ENCODE measurements around the gene DNHD1. TPM values are rescaled to one million over a fixed set of nuclear protein-coding genes. Genes with fewer than 3 reads are reported as not detected.

DNHD1 gene
- total and polyA plus RNA-seq, 9 of the 15 experiments (the other 6 are each of a cell fraction or from before 2014, with no cell fraction given): 0.82 to 9.7 (median 3.8) TPM

GRCh38 chr11:6611092-6611962 lies 114.2 kb downstream of the DNHD1 start (continued):
- TF ChIP-seq AFF4 (CRISPR knock-in tag; IDR thresholded peaks at IDR 0.05) (no peak), ZNF212 (CRISPR knock-in tag; IDR thresholded peaks at IDR 0.05) (0 out of 2 replicates have a peak, but pooled peaks have one; percentile 18), PHB2 (IDR thresholded peaks at IDR 0.05; ENCODE audit: low read depth) (no peak), SAFB (IDR thresholded peaks at IDR 0.05; ENCODE audit: borderline replicate concordance, low read depth, low read length) (no peak), CAMTA2 (CRISPR knock-in tag; conservative IDR thresholded peaks at IDR 0.05) (peak; percentile 20; the same call in 1 of the 2 replicates), ZNF511 (CRISPR knock-in tag; IDR thresholded peaks at IDR 0.05) (0 out of 2 replicates have a peak, but pooled peaks have one; percentile 11), HMG20B (CRISPR knock-in tag; IDR thresholded peaks at IDR 0.05) (0 out of 2 replicates have a peak, but pooled peaks have one; percentile 49), POLR2B (IDR thresholded peaks at IDR 0.05; ENCODE audit: low read depth, partially characterized antibody) (peak; percentile 67), PML (IDR thresholded peaks at IDR 0.05; ENCODE audit: low read length) (0 out of 2 replicates have a peak, but pooled peaks have one; percentile 19), EP400 (IDR thresholded peaks at IDR 0.05) (no peak), REST (IDR thresholded peaks at IDR 0.05; ENCODE audit: borderline replicate concordance) (no peak; the same call in 1 of the 2 replicates), REST (CRISPR knock-in tag; IDR thresholded peaks at IDR 0.05; ENCODE audit: low read depth) (peak; percentile 56; the same call in 1 of the 2 replicates), SIN3A (IDR thresholded peaks at IDR 0.05; ENCODE audit: borderline replicate concordance in 2 of 2, control insufficient read depth in 1 of 2, low read depth in 2 of 2, low read length in 2 of 2) (0 out of 4 replicates have a peak, but pooled peaks of 1 of the 2 experiments have one; percentile 8), NBN (IDR thresholded peaks at IDR 0.05; ENCODE audit: low read depth) (no peak)
